ENCODE measurements around the gene PANK4. TPM values are rescaled to one million over a fixed set of nuclear protein-coding genes. Genes with fewer than 3 reads are reported as not detected.
A peak's percentile ranks its signal among the peaks of the same experiment; 100 is the strongest.

The PANK4 gene
- total and polyA plus RNA-seq, 9 of the 15 experiments (the other 6 are each of a cell fraction or from before 2014, with no cell fraction given) = 0.93 to 55.6 (median 31.5) TPM

GRCh38 chr1:2548068-2548589, 21.7 kb upstream of the PANK4 start (continued):
- no peak for TF ChIP-seq BCLAF1 (IDR thresholded peaks at IDR 0.05; ENCODE audit: borderline replicate concordance in 1 of 2, control insufficient read depth in 1 of 2, low read depth in 2 of 2, low read length in 1 of 2)
- no peak for TF ChIP-seq RBM14 (IDR thresholded peaks at IDR 0.05; ENCODE audit: borderline replicate concordance, insufficient read depth, low read depth, low read length)
- no peak for TF ChIP-seq ZNF644 (tag; IDR thresholded peaks at IDR 0.05; ENCODE audit: low read depth)
- TF ChIP-seq PPARD (CRISPR knock-in tag; IDR thresholded peaks at IDR 0.05) = no peak
- peak; percentile 81 for TF ChIP-seq BRD9 (IDR thresholded peaks at IDR 0.05; ENCODE audit: low read depth, partially characterized antibody)
- TF ChIP-seq, protein P1, sequence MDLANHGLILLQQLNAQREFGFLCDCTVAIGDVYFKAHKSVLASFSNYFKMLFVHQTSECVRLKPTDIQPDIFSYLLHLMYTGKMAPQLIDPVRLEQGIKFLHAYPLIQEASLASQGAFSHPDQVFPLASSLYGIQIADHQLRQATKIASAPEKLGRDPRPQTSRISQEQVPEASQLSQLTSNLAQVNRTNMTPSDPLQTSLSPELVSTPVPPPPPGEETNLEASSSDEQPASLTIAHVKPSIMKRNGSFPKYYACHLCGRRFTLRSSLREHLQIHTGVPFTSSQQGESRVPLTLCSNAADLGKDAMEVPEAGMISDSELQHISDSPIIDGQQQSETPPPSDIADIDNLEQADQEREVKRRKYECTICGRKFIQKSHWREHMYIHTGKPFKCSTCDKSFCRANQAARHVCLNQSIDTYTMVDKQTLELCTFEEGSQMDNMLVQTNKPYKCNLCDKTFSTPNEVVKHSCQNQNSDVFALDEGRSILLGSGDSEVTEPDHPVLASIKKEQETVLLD (IDR thresholded peaks at IDR 0.05) = no peak
- TF ChIP-seq CBX3 (IDR thresholded peaks at IDR 0.05; ENCODE audit: borderline replicate concordance in 1 of 2, low read length in 2 of 2) = no peak
- no peak for TF ChIP-seq HNRNPH1 (optimal IDR thresholded peaks at IDR 0.05; ENCODE audit: low read depth, low read length)
- no peak for TF ChIP-seq CBFB (CRISPR knock-in tag; IDR thresholded peaks at IDR 0.05)
- TF ChIP-seq ZNF695 (CRISPR knock-in tag; IDR thresholded peaks at IDR 0.05) = no peak
- no peak; the same call in 1 of the 2 replicates for TF ChIP-seq ZBTB17 (CRISPR knock-in tag; IDR thresholded peaks at IDR 0.05)
- no peak for TF ChIP-seq ZSCAN29 (IDR thresholded peaks at IDR 0.05)
- TF ChIP-seq TEAD1 (CRISPR knock-in tag; IDR thresholded peaks at IDR 0.05) = 0 out of 4 replicates have a peak, but pooled peaks of 1 of the 2 experiments have one; percentile 18
- TF ChIP-seq HNRNPUL1 (IDR thresholded peaks at IDR 0.05; ENCODE audit: low read length) = no peak
- TF ChIP-seq, protein P2, sequence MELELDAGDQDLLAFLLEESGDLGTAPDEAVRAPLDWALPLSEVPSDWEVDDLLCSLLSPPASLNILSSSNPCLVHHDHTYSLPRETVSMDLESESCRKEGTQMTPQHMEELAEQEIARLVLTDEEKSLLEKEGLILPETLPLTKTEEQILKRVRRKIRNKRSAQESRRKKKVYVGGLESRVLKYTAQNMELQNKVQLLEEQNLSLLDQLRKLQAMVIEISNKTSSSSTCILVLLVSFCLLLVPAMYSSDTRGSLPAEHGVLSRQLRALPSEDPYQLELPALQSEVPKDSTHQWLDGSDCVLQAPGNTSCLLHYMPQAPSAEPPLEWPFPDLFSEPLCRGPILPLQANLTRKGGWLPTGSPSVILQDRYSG (tag; conservative IDR thresholded peaks at IDR 0.05; ENCODE audit: low read depth) = no peak
- TF ChIP-seq, protein P3, sequence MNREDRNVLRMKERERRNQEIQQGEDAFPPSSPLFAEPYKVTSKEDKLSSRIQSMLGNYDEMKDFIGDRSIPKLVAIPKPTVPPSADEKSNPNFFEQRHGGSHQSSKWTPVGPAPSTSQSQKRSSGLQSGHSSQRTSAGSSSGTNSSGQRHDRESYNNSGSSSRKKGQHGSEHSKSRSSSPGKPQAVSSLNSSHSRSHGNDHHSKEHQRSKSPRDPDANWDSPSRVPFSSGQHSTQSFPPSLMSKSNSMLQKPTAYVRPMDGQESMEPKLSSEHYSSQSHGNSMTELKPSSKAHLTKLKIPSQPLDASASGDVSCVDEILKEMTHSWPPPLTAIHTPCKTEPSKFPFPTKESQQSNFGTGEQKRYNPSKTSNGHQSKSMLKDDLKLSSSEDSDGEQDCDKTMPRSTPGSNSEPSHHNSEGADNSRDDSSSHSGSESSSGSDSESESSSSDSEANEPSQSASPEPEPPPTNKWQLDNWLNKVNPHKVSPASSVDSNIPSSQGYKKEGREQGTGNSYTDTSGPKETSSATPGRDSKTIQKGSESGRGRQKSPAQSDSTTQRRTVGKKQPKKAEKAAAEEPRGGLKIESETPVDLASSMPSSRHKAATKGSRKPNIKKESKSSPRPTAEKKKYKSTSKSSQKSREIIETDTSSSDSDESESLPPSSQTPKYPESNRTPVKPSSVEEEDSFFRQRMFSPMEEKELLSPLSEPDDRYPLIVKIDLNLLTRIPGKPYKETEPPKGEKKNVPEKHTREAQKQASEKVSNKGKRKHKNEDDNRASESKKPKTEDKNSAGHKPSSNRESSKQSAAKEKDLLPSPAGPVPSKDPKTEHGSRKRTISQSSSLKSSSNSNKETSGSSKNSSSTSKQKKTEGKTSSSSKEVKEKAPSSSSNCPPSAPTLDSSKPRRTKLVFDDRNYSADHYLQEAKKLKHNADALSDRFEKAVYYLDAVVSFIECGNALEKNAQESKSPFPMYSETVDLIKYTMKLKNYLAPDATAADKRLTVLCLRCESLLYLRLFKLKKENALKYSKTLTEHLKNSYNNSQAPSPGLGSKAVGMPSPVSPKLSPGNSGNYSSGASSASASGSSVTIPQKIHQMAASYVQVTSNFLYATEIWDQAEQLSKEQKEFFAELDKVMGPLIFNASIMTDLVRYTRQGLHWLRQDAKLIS (CRISPR knock-in tag; IDR thresholded peaks at IDR 0.05) = peak; percentile 58; the same call in 1 of the 2 replicates
- no peak for TF ChIP-seq HLTF (IDR thresholded peaks at IDR 0.05)
